GM18519 (cell line): ENCODE data around the gene LRRFIP1.
"Not testable (repeated sequence)": the region's sequence is repeated elsewhere in the genome, so short reads cannot be mapped to it uniquely, and the experiment has no call there.

Experiments used
- ATAC-seq: cut with Tn5 transposase; IDR thresholded peaks from one replicate; pipeline ENCODE4 v1.9.1; 2021; ENCODE audit warnings: mild to moderate bottlenecking, moderate library complexity; ENCODE audit not compliant: unreplicated experiment, low FRiP score

Gene LRRFIP1

DNA sequence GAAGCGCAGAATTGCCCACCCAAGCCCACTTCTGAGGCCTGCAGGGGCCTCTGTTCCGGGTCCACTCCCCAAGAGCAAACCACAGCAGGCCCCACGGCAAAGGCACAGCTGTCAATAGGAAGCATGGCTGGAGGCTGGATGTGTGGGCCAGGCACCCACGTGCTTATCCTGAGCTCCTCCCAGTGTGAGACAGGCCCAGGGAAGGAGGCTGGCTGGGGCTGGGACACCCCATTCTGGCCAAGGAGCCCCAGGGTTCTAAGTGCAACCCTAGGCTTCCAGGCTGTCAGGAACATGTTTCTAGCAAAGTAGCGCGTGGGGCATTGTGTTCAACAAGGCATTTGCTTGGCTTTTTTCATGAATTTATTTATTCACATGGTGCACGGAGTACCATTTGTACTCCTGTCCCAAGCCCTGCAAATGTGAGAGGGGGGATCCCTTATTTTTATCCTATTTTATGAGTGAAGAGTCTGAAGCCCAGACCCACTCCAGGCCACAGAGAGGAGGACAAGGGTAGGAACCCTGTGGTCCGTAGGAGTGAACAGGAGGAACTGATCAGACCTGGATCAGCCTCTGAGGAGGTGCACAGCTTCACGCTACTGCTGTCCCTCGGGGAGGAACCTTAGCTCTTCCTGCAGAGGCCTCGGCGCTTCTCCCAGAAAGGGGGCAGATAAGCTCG lies 30.7 kb upstream of the LRRFIP1 start:
- ATAC-seq, result no peak

DNA sequence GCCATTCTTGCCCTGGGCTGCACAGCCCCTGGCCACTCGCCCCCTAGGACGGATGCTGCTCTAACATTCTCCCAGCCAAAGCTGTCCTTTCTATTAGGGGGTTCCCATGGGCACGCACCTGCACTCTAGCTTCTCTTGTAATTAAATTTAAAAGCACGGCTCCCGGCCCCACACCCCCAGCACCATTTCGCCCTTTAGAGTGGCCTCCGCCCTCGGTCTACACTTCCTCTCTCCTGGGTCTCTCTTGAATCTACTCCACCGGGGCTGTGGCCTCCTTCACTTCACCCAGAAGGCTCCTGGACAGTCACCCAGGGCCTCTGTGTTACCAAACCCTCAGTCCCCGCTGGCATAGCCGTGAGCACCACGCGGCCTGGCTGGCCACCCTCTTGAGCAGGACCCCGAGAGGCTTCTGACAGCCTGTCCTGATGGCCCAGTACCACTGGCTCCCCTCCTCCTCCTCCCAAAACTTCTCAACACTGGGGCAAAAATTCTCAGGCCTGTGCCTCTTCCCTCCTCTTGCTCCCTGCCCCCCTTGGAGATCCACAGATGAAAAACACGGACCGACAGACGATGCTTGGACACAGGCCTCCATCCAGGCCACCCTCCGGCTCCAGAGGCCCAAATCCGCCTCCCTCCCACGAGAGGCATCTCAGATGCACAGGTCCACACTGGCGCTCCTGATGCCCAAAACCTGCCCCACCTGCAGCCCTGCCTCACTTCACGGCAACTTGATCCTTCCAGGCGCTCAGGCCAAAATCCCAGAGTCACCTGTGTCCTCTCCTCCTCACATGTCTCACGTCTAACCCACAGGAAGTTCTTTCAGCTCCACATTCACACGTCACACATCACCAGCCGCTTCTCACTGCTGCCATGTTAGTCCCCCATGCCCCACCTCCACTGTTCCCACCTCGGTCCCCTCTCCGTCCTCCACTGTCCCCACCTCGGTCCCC lies 29.9 kb upstream of the LRRFIP1 start:
- ATAC-seq, result no peak

DNA sequence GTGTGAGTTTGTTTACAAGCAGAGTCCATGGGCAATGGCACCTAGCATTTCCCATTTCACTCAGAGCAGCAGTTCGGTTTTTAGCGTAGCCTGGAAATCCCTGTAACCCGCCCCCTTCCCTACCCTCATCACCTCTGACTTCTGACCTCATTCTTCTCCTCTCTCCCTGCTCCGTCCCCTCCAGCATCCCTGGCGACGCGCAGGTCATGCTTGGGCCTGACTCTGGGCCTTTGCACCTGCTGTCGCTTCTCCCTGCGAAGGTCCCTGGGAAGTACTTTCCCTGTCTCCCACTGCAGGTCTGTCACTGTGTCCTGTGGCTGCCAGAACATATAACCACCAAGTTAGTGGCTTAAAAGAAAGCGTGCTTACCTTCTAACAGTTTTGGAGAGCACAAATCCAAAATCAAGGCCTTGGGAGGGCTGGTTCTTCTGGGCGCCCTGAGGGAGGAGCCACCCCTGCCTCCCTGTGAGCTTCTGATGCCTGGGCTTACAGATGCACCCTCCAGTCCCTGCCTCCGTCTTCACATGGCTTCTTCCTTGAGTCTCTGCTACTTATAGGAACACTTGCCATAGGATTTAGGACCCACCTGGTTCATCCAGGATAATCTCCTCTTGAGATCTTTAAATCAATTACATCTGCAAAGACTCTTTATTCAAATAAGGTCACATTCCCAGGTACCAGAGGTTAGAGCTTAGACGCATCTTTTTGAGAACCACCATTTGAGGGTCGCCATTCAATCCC lies 28.7 kb upstream of the LRRFIP1 start:
- no peak for ATAC-seq

DNA sequence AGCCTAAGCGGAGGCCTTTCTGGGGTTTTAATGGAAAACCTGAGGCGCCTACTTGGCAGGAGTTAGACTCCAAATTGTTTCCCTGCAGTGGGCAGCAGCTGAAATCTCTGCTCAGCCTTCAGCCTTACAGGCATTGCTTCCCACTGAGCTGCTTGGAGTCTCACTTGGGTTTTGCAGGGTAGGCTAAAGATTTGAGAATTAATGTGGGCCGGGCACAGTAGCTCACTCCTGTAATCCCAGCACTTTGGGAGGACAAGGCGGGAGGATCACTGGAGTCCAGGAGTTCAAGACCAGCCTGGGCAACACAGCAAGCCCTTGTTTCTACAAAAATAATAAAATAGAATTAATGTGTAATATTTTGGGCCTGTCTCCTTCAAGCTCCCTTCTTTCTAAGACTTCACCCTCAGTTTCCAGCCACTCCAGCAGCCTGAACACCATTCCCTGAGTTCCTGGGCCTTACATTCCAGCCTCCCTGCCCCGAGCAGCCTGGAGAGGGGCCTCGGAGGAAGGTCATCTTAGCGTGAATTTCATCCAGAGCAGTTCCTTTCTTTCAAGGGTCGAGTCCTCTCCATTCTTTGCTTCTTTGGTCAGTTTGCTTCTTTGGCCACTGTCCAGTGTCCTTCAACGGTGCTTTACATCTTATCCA lies 27.8 kb upstream of the LRRFIP1 start:
- ATAC-seq, result no peak

DNA sequence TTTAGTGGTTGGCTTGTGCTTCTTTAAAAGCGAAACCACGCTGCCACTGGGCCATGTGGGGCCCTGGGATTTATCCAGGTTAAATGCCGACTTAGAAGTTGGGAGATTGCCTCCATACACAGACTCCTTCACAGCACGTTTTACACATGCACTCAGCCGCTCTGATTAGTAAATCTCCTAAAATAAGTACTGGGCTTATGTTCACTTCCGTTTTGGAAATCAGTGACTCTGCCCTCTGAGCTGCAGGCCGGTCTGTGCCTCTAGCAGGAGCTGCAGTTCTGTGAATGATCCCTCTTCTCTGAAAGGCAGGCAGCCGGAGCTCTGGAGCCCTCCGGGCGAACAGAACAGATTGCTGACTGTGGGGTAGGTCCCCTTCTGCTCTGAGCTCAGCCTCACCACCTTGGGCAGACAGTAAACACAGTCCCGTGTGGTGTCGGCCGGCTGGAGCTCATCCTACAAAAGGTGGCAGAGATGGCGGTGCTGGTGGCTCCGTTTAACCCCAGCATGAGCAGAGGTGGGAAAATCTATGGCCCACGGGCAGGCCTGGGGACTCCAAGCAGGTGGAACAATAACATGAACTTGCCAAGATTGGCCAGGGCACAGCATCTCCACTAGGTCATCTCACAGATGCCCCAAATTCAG lies 27.1 kb upstream of the LRRFIP1 start:
- no peak for ATAC-seq

DNA sequence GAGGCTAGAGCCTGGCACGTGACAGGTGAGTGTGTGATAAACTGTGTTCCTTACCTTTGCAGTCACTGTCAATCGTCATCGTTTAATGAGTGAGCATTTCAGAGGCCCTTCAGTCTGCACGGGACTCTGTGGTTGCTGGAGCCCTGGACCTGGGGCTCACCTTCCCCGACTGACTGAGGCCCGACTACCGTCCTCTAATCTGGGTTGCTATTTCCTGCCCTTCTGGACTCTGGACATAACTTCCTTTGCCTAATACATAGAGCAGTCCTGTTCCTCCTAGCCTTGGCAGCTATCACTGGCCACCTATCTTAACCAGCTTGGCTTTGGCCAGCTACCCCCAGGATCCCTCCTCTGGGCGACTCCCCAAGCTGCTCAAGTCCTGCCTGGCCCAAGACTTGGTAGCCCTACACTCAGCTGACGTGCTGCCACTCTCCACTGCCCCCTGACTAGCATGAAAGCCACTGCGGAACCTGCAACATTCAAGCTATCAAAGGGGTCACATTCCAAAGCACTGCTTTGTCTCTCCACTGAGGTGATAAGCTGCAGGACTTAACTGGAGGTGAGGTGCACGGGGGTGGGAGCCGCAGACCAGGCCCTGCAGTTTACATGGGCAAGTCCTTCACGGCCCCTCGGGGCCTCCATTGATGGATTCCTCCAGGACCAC lies 25.8 kb upstream of the LRRFIP1 start:
- no peak for ATAC-seq

DNA sequence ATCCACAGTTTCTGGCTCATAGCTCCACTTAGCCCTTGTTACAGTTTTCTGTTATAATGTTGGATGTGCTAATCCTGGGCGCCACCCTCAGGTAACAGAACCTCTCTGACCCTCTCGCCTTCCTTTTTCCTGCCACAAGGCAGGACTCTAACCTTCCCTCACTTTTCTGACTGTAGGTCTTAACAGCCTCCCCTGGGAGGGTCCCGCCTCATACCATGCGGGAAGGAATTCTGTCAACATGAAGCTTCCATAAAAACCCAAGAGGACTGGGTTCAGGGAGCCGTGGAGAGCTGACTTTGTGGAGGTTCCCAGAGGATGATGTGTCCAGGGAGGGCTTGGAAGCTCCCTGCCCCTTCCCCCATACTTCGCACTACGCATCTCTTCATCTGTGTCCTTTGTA lies 25.0 kb upstream of the LRRFIP1 start:
- no peak for ATAC-seq

DNA sequence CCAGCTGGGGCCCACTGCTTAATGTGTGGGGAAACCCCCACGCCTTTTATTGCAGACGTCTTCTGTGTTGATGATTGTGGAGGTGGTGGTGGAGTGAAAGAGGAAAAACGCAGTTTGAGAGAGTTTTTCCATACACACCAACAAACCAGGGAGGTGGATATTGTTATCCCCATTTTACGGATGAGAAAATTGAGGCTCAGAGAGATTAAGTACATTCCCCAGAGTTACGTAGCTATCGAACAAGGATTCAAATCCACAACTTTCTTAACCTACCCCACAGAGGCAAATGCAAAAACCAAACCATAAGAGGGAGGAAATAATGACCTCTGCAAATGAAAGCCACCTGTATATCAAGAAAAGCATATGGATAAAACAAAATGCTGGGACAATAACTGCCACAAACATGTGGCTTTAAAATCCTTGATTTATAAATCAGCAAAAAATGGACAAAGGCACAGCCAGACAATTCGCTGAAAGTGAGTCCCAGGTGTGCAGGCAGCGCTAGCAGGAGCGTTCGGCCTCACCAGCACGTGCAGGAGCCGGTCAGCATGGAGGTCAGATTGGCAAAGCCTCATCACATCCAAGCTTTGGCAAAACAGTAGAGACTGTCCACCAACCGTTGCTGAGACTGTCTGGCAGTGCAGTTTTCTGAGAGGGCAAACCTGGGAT lies 24.2 kb upstream of the LRRFIP1 start:
- ATAC-seq, result no peak

DNA sequence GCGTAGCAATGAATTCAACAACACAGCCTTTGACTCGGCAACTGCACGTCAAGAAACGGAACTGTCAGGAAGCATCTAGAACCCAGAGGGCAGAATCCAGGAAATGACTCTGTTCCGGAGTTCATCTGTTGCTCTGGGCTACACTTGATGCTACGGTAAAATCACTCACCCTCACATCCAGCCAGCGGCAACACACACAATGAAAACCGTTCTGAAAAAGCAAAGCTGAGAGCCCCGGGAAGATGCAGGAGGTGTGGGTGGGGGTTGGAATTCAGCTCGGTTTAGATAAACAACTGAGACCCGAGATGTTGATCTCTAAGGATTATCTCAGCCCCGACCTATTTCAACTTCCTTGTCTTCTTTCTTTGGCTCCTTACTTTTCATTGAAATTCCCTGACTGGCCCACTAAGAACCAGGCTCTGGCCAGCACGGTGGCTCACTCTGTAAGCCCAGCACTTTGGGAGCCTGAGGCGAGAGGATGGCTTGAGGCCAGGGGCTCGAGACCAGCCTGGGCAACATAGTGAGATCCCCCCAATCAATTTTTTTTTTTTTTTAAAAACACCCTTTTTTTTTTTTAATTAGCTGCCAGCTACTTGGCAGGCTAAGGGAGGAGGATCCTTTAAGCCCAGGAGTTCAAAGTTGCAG lies 23.5 kb upstream of the LRRFIP1 start:
- ATAC-seq, result no peak

DNA sequence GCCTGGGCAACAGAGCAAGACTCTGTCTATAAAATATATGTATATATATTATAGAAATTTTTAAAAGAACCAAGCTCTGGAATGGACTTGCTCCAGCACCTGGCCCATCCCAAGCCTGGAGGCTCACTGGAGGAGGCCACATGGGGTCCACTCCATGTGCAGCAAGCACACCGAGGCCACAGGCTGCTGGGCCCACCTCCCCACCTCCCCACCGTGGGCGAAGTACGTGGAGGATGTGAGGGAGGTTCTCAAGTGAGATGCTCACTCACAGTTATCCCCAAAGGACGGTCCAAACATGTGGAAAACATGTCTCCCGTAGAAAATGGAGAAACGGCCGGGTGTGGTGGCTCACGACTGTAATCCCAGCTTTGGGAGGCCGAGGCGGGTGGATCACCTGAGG lies 23.0 kb upstream of the LRRFIP1 start:
- ATAC-seq, result no peak

DNA sequence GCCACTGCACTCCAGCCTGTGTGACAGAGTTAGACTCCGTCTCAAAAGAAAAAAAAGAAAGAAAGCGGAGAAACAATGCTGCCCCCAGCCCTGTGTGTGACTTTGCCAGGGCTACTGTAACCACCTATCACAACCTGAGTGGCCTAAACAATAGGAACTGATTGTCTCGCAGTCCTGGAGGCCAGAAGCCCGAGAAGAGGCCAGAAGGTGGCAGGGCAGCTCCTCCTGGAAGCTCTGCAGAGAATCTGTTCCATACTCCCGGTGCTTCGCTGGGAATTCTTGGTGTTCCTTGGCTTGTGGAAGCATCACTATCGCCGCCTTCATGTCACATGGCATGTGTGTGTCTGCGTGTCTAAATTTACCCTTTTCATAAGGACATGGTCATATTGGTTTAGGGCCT lies 22.4 kb upstream of the LRRFIP1 start:
- ATAC-seq, result no peak

DNA sequence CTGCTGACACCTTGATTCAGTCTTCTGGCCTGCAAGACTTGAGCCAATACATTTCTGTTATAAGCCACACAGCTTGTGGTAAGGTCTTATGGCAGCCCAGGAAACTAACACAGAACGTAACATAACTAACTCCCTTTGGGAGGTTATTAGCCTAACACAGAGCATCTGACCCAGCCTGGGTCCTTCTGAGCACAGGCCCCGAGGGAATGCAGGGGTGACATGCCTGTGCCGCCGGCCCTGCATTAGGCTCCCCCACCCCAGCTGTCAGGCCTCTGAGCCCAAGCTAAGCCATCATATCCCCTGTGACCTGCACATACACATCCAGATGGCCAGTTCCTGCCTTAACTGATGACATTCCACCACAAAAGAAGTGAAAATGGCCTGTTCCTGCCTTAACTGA lies 20.9 kb upstream of the LRRFIP1 start:
- ATAC-seq, result not testable (repeated sequence)

DNA sequence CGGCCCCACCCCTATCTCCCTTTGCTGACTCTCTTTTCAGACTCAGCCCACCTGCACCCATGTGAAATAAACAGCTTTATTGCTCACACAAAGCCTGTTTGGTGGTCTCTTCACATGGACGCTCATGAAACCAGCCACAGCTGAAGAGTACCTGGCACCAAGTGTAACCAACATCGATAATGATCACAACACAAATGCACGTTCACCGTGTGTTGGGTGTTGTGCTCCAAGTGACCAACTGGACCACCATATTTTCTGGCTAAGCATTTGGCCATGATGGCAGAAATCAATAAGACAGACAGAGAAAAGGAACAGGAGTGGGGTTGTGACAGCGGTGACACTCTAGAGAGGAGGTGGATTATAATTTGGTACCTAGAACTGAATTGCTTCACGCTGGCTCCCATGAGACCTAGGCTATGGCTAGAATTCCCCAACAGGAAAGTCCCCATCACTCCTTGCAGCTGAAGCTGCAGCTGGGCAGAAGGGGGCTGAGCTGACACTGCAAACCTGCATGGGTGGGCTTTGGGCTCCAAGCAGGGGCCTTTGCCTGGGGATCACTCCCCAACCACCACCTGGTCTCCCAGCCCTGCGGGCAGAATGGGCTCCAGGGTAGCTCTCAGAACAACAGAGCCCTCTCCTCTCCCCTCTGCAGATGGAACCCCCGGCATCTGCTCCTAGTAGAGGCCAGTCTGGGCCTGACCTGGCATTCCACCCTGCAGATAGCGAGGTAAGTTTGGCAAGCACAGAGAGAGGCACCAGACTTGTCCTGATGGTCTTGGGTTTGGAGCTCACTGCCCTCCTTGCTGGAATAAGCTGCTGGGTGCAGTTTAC lies 14.6 kb upstream of the LRRFIP1 start:
- ATAC-seq, result no peak

DNA sequence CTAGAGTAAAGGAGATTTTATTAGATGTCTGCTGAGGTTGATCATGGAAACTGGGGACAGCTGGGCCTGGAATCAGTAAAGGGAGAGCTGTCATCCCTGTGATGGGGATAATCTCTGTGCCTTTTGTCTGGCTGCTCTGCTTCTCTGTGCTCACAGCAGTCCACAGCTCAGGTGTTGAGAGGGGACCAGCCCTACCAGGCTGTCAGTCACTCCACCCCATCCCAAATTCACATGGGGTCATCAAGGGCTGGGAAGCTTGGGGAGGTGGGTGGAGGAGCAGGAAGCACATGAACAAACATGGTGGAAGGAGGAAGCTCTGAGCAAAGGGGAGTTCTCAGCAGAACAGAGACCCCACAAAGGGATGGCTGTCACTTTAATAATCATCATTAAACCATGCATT lies 13.7 kb upstream of the LRRFIP1 start:
- ATAC-seq, result no peak

DNA sequence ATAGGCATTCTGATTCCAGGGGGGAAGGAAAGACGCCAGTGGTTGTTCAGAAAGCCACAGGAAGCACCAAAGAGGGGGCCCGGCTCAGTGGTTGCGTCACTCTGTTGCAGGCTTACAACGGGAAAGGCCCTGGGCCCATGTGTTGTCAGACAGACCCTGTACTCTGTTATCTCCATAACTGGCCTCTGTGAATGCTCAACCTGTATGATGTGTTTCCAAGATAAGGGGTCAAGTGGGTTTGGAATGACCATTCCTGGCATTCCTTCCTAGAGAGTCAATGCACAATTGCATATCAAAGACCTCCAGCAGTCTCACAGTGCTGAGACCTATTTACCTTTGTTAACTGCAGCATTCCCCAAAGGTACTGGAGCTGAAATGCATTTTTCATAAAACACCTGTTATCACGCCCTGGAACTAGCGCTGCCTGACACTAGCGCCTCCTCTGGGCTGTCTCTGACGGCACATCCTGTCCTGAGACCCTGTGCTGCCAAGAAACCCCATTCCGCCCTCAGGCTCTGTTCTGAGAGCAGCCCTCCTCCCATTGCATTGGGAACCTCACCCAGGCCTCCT lies 13.2 kb upstream of the LRRFIP1 start:
- no peak for ATAC-seq

DNA sequence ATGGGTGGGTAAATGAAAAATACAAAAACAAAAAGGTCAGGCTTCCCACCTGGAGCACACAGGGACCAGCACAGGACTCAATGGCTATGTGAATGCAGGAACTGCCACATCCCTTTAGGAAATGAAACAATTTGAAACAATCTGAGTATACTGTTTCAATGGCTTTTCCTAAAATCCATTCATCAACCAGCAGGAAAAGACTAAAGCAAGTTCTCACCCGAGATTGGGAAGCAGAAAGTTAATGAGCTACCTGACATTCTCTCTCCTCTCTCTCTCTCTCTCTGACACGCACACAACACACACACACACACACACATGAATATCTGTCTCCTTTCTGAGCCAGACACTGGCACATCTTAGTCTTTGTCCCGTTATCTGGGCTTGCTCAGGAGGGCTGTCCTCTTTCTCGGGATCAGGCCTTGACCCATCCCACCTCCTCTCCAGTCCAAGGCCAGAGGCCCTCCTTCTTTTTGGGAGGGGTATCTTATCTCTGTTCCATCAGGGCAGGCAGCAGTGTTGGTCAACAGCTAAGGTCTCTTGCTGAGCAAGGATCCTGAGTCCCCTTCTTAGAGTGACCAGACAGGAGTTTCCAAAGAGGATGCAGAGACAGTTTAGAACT lies 11.6 kb upstream of the LRRFIP1 start:
- no peak for ATAC-seq

DNA sequence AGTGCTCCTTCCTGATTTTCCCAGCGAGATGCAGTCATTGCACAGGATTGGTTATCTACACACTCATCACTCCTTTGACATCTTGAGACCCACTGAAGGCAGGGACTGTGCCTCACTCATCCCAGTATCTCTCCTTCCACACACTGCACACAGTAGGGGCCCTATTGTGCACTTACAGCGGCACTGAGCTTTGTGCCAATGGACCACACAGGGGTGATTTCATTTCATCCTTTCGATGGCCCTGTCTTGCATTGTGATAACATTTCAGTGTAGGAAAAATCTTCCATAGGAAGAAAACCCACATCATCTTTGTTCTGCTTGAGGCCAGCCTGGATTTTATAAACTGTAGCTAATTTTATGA lies 11.0 kb upstream of the LRRFIP1 start:
- ATAC-seq, result no peak
